KMS-11 (cell line): ENCODE measurements around the gene DIP2C.

Source experiments
- H2AFZ ChIP-seq: fragments of 200-600 bp; sonication (generic); 2 replicates; pipeline ENCODE4 v1.6.1; 2016; ENCODE audit warnings: antibody characterized with exemption, mixed run types, low read depth
- H3K27ac ChIP-seq: fragments of 200-600 bp; sonication (generic); 2 replicates; pipeline ENCODE4 v1.6.1; 2016; ENCODE audit warnings: mild to moderate bottlenecking, mixed run types
- H3K27me3 ChIP-seq: fragments of 200-600 bp; sonication (generic); 2 replicates; pipeline ENCODE4 v1.6.1; 2017; ENCODE audit warnings: mild to moderate bottlenecking, low read depth, mixed run types, moderate library complexity; ENCODE audit not compliant: insufficient read depth
- H3K36me3 ChIP-seq: fragments of 200-600 bp; sonication (generic); 2 replicates; pipeline ENCODE4 v1.6.1; 2017; ENCODE audit warnings: mild to moderate bottlenecking, mixed run types; ENCODE audit not compliant: insufficient read depth
- H3K4me1 ChIP-seq: fragments of 200-600 bp; sonication (generic); 2 replicates; pipeline ENCODE4 v1.6.1; 2016; ENCODE audit warnings: mild to moderate bottlenecking, low read depth, mixed run types; ENCODE audit not compliant: poor library complexity, severe bottlenecking
- H3K4me2 ChIP-seq: fragments of 200-600 bp; sonication (generic); 2 replicates; pipeline ENCODE4 v1.7.0; 2016; ENCODE audit warnings: mild to moderate bottlenecking, mixed run types
- H3K4me3 ChIP-seq: fragments of 200-600 bp; sonication (generic); IDR thresholded peaks from 2 replicates; pipeline ENCODE4 v1.6.1; 2017; ENCODE audit warnings: low read depth, low read length, mixed read lengths; ENCODE audit not compliant: insufficient read depth
- H3K79me2 ChIP-seq: fragments of 200-600 bp; sonication (generic); 2 replicates; pipeline ENCODE4 v1.6.1; 2016; ENCODE audit warnings: low read depth, mixed run types; ENCODE audit not compliant: insufficient read depth
- H3K9ac ChIP-seq: fragments of 200-600 bp; sonication (generic); 2 replicates; pipeline ENCODE4 v1.6.1; 2016; ENCODE audit warnings: mild to moderate bottlenecking, mixed run types
- H4K20me1 ChIP-seq: fragments of 200-600 bp; sonication (generic); 2 replicates; pipeline ENCODE4 v1.6.1; 2016; ENCODE audit warnings: mild to moderate bottlenecking, mixed run types; ENCODE audit not compliant: insufficient read depth
- TF ChIP-seq, protein P1 (sequence below): fragments of 200-600 bp; sonication (generic); conservative IDR thresholded peaks from 2 replicates; pipeline ENCODE4 v1.6.1; 2017; ENCODE audit warnings: low read depth, mild to moderate bottlenecking, antibody characterized with exemption, low read length, moderate library complexity, mixed read lengths

Gene DIP2C

DNA sequence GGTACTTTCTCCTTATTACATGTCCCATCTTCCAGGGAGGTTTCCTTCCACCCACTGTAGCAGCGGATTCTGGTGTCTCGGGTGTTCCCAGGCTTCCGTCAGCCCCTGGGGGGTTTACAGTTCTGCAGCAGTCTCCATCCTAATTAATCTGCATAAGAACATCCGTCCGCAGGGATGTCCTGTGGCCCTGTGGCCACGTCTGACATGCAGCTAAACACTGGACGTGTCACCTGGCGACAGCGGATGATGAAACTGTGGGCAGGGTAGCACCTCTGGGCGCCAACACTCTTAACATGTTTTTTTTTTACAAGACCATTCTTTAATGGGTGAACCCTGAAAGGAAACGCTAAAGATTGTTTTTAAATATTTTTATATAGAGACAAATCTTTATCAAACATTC lies 58.2 kb downstream of the DIP2C start:
- Histone ChIP-seq H3K27me3 (no peaks in the 10 kb centered on the region), H2AFZ (no peak overlapping the region), H3K4me2 (no peak overlapping the region), H3K4me1 (no peaks in the 10 kb centered on the region), H4K20me1 (no peaks in the 10 kb centered on the region), H3K79me2 (peaks cover 72% of the 10 kb centered on the region; the same call in 1 of the 2 replicates), H3K27ac (no peak overlapping the region), H3K9ac (no peak overlapping the region), H3K36me3 (no peaks in the 10 kb centered on the region; the same call in 1 of the 2 replicates), H3K4me3 (no peak overlapping the region)
- TF ChIP-seq, protein P1, sequence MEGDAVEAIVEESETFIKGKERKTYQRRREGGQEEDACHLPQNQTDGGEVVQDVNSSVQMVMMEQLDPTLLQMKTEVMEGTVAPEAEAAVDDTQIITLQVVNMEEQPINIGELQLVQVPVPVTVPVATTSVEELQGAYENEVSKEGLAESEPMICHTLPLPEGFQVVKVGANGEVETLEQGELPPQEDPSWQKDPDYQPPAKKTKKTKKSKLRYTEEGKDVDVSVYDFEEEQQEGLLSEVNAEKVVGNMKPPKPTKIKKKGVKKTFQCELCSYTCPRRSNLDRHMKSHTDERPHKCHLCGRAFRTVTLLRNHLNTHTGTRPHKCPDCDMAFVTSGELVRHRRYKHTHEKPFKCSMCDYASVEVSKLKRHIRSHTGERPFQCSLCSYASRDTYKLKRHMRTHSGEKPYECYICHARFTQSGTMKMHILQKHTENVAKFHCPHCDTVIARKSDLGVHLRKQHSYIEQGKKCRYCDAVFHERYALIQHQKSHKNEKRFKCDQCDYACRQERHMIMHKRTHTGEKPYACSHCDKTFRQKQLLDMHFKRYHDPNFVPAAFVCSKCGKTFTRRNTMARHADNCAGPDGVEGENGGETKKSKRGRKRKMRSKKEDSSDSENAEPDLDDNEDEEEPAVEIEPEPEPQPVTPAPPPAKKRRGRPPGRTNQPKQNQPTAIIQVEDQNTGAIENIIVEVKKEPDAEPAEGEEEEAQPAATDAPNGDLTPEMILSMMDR: no peak

DNA sequence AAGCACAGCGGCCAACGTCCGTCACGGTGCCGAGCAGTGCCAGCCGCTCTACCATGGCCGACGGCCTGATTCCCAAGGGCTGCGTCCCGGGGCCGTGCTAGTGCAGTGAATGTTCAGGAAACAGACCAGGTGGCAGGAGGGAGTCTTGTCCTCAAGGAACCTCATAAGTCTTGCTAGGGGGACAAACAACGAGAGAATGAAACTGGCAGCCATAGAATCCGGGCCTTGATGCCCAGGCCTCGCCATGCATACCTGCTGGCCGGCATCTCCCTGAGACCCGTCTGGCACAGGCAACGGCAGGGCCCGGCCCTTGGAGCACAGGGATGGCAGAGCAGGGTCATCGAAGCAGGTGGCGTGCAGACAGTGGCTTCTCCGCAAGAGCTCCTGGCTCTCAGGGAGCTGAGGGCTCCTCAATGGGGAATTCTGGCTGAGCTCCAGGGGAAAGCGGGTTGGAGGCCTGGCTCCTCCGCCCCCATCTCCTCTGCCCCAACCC lies 58.8 kb downstream of the DIP2C start:
- Histone ChIP-seq H3K36me3 (no peaks in the 10 kb centered on the region; the same call in 1 of the 2 replicates), H2AFZ (no peak overlapping the region), H3K9ac (no peak overlapping the region), H3K4me3 (no peak overlapping the region), H3K27ac (no peak overlapping the region), H4K20me1 (no peaks in the 10 kb centered on the region), H3K27me3 (no peaks in the 10 kb centered on the region), H3K79me2 (peaks cover 65% of the 10 kb centered on the region; the same call in 1 of the 2 replicates), H3K4me2 (no peak overlapping the region), H3K4me1 (peaks cover 5% of the 10 kb centered on the region)
- TF ChIP-seq, protein P1: no peak

DNA sequence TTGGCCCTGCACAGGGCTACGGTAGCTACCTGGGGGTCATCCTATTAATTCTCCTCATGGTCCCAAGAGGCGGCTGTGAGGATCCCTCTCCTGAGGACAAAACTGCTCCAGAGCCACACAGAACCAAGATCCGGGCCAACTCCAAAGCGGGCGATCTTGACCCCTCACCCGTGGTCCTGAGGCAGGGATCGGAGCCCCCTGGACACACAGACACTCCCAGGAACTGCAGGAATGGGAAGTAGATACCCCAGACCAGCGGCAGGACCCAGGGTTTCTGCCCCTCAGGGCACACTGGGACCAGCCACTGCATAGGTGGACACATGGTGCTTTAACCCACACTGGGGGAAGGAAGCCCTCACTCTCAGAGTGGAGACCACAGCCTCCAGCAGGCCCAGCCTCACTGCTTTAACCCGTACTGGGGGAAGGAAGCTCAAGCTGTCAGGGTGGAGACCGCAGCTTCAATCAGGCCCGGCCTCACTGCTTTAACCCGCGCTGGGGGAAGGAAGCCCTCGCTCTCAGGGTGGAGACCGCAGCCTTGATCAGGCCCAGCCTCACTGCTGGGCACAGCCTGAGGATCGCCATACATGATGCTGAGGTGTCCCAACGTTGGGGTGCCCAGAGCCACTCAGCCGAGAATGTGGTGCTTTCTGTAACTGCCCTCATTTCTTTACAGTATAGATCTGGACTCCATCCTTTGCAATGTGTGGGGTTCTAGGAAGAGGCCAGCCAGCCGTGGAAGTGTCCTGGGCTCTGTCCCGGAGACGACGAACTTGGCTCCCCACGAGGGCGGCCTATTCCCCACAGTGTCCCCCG lies 60.1 kb downstream of the DIP2C start:
- peaks cover 62% of the 10 kb centered on the region; the same call in 1 of the 2 replicates for H3K79me2 ChIP-seq
- H3K4me1 ChIP-seq: peaks cover 6% of the 10 kb centered on the region

DNA sequence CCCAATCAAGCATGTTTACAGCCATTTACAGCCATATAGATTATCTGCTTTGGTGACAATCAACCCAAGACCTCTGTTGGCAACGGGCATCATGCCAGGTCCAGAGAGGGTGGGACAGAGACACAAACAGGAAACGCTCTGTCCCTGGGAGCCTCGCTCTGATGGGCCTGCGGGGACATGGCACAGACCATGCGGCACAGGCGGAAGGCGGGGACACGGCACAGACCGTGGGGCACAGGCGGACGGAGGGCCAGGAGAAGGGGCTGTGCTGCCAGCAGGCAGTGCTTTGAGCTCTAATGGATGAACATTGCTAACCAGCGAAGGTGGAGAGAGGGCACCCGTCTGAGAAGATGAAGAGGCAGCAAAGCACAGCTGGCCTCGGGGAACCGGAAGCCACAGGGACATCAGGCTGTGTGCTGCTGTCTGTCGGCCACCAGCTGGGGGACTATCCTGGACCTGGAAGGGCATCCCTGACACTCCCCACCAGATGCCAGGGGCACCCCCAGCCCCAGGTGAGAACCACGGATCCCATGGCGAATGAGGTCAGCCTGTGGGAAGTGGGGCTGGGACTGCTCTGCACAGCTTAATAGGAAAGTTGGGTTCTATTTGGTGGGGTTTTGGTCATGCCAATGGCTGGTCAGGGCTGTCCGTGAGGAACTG lies 61.0 kb downstream of the DIP2C start:
- H3K4me2 ChIP-seq: no peak overlapping the region
- H4K20me1 ChIP-seq: no peaks in the 10 kb centered on the region

More for the DNA sequence above, 60.1 kb downstream of the DIP2C start:
- Histone ChIP-seq H2AFZ (no peak overlapping the region), H3K36me3 (no peaks in the 10 kb centered on the region; the same call in 1 of the 2 replicates), H3K9ac (no peak overlapping the region), H3K4me3 (no peak overlapping the region), H3K27ac (no peak overlapping the region), H3K27me3 (no peaks in the 10 kb centered on the region), H3K4me2 (no peak overlapping the region), H4K20me1 (no peaks in the 10 kb centered on the region)
- TF ChIP-seq, protein P1: no peak

More for the DNA sequence above, 61.0 kb downstream of the DIP2C start:
- H2AFZ ChIP-seq: no peak overlapping the region
- no peaks in the 10 kb centered on the region; the same call in 1 of the 2 replicates for H3K36me3 ChIP-seq
- no peaks in the 10 kb centered on the region for H3K27me3 ChIP-seq
- H3K27ac ChIP-seq: no peak overlapping the region
- peaks cover 6% of the 10 kb centered on the region for H3K4me1 ChIP-seq
- TF ChIP-seq, protein P1: no peak
- H3K9ac ChIP-seq: no peak overlapping the region
- H3K79me2 ChIP-seq: peaks cover 58% of the 10 kb centered on the region; the same call in 1 of the 2 replicates
- H3K4me3 ChIP-seq: no peak overlapping the region
